DMS153 (cell line): Measurements from ENCODE around the gene RASSF1.
A peak's percentile ranks its signal among the peaks of the same experiment; 100 is the strongest.
"Not testable (repeated sequence)": the region's sequence is repeated elsewhere in the genome, so short reads cannot be mapped to it uniquely, and the experiment has no call there.

Experiments
- DNase-seq: peaks from one replicate; lab custom pipeline; 2025; lab: John Stamatoyannopoulos, UW

RASSF1 gene

DNA sequence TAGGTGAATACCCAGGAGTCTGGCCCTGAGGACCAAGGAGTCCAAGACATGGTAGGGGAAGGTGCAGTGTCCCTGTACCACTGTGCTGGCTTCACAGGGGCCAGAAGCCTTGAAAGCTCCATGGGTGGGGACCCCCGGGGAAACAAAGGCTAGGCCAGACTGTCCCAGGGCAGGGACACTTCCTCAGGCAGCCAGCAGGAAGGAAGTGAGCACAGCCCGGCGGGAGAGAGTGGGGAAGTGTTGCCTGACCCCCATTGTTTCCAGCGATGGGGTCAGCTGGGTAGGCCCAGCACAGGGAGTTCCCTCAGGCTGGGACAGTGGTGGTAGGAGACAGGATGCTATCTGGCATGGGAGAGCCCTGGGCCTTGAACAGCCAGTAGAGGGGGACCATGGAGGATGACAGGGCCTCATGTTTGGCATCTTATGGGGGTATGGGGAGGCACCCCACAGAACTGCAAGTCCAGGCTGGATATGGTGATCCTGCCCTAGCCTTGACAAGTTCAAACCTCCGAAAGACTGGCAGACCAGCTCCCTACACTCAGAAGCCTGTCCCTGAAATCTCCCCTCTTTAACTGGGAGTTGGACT is 16.9 kb downstream of the RASSF1 start:
- DNase-seq, result no peak

DNA sequence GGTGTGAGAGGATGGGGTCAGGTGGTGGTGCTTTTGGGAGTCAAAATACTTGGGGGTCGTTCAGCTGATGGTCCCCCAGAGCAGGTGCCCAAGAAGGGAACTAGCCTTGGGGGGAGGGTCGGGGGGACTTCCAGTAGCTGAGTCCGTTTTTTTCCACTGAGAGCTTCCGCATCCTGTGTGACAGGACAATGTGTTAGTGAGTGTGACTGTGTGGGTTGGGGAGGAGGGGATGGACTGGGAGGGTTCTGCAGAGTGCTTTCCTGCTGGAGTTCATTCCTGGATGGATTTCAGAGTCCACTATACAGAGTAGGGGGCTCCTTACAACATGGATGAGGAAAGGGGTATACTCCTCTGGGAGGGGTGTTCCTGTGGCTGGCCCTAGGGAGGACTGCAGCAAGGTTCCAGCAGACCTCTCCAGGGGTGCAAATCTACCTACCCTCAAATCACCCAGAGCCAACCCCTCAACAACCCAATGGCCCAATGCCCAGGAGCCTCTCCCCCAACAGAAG is 17.5 kb downstream of the RASSF1 start:
- DNase-seq, result no peak

DNA sequence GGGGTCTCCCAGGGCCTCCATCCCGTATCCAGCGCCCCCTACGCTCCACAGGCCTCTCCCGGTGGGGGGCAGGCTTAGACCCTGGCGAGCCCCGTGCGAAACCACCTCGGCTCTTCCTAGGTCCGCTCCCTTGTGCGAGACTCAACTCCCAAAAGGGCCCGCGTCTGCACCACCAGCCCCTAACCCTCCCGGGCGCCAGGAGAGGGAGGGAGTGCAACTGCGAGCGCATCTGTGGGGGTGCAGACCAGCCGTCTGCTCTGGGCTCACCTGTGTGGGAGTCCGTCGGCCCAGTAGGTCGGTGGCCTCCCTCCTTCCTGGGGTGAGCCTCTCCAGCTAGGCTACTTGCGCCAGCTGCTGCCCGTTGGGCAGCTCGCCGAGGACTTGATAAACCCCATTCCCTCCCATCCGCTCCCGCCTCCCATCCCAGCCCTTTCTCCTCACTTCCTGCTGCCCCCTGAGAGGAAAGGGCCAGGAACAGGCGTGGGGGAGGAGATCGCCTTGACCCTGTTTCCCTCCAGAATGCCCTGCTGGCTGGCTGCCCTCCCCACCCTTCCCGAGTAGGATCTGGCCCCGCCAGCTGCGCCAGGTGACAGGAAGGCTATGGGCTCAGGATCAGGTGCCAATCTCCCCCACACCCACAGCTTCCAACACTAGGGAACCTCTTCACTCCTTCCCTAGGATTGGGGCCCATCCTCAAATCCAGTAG is 18.1 kb downstream of the RASSF1 start, which contains the start of gene HYAL2:
Gene HYAL2 (minus strand): TSS at position 360 of the 706 bp plus-strand sequence. CDS start 2,256 bp downstream, outside the sequence.
- peak; percentile 41 for DNase-seq

DNA sequence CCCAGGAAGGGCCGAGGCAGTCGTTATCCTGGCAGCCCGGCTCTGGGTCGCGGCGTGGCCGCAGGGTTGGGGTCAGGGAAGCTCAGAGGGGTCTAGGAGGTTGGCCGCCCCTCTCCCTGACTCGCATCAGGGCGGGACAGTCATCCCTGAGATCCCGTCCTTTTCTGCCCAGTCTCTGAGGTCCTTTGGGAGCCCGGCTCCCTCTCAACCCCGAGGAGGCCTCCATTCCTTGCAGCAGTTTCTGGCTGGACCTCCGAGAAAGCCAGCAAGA is 18.6 kb downstream of the RASSF1 start:
- DNase-seq, result no peak

DNA sequence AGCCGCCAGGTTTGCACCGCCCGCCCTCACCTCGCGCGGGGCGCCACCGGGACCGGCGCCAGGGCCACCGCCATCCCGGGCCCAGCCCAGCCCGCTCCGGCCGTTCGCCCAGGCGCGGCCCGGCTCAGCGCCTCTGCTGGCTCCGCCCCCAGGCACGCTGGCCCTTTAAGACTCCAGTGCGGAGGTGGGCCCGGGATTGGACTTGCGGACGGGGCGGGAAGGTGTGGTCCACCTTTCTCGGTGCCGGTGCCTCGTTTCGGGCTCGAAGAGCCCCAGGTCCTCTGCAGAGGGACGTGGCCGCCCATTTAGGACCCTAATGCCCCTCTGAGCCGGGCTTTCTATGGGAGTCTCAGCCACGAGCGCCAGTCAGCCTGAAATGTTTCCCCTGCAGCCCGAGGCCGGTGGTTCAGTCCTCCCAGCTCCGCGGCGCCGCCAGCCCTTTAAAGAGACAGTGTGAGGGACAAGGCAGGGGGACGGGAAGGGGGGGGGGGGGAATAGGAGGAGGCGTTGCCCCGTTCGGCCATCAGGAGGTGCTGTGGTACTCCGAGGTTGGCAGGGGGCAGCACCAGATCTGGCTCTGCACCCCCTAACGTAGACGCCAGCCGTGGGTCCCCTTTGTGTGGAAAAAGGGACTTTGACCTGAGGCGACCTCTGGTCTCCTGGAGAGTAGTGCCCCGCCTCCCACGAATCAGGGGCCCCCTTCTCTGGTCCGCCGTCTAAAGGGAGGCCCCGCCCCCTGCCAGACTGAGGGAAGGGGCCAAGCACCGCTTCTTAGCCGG is 19.1 kb downstream of the RASSF1 start:
- DNase-seq, result peak; percentile 54

DNA sequence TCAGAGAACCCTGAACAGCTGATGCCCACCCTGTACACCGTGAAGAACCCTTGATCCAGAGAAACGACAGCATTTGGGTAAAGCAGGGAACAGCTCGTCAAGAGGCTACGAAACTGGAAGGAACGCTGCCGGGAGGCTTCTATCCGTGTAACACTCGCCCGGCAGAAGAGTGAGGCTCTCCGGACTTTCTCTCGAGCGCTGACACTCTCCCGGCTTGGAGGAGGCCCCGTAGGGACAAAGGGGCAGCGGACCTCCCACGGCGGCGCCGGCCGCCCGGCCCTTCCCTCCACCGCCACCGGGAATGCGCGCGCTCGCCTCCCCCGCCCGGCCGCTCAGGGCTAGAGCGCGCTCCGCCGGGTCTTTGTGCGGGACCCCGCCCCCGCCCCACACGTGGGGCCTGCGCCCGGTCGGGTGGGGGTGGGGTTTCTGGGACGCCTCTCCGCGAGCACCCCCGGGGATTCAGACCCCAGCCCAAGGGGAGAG is 19.7 kb downstream of the RASSF1 start:
- no peak for DNase-seq

DNA sequence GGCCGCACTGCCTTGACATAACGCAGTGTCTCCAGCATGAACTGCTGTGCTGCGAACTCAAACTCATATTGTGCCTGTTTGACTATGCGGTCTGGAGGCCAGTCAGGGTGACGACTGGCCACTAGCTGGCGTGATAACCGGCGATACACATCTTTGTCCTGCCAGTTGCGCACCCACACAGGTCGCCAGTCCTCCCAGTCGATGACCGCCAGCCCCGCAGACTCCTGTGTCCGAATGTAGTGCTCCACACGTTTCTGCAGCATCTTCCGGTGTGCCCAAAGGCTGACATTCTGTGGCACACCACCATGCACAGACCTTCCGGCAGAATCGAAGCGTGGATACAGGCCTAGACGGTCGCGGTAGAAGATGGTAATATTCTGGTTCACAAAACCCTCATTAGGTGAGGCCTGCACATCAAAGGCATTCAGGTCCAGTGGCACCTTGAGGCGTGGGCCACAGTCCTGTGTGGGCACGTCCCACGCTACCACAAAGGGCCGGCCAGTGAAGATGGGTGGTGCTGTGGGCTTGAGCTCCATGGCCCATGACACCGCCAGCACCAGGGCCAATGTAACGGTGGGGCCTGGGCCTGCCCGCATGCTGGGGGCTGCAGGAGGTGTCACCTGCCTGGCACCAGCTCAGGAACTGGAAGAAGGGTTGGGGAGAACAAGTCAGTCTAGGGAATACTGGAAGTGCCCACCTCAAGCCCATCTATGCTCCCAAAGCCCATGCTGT is 20.6 kb downstream of the RASSF1 start:
- no peak for DNase-seq

DNA sequence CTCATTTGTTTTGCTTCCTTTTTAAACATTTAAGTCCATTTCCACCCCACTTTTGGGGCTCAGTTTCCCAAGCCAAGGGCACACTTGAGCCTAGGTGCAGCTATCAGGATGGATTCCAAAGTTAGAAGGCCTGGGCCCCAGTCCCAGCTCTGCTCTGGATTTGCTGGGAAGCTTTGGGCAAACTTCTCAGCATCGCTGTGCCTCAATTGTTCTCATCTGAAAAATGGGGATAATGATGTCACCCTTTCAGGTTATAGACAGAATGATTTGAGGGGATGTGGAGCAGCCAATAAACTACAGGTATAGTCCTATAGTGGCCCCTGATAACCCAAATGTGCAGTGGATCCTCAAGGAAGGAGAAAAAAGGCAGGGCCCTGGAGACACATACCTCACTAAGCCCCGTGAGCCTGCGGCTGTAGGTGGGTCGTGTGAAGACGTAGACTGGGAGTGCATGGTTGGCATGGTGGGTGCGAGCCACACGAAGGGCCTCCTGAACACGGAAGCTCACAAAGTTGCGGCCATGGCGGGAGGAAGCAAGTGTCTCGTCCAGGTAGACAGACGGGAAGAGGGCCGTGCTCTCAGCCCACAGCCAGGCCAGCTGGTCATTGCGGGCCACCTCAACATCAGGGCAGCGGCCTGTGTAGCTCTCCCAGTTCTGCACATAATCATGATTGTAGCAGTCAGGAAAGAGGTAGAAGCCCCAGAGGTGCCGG is 21.3 kb downstream of the RASSF1 start:
- no peak for DNase-seq

DNA sequence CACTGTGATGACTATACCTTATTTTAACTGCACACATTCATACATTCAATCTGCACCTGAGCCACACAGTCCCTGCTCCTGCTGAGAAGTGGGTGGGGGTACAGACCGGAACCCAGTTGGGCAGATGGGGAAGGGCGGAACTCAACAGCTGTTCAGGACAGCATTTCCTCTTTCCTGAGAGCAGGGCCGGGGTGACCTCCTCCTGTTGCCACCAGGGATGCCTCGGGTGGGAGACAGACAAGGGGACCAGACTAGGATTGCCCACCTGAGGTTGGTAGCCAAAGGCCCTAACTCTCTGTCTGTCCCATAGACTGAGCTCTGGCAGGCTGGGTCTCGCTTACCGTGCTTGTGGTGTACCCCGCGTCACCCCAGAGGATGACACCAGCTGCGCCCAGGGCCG is 22.0 kb downstream of the RASSF1 start:
- DNase-seq, result no peak

DNA sequence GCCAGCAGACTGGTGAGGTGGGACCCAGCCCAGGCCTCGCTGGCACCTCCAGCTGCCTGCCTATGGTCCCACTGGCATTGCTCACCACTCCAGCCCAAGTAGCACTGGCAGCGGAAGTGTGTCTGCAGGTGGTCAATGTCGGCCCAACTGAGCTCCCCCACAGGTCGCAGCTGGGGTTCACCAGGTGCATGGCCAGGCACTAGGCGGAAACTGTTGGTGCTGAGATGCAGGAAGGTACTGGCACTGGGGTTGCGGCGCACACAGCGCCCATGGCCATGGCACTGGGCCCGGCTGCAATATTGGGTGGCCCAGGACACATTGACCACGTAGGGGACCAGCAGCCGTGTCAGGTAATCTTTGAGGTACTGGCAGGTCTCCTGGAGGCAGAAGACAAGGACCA is 22.5 kb downstream of the RASSF1 start:
- DNase-seq, result no peak

DNA sequence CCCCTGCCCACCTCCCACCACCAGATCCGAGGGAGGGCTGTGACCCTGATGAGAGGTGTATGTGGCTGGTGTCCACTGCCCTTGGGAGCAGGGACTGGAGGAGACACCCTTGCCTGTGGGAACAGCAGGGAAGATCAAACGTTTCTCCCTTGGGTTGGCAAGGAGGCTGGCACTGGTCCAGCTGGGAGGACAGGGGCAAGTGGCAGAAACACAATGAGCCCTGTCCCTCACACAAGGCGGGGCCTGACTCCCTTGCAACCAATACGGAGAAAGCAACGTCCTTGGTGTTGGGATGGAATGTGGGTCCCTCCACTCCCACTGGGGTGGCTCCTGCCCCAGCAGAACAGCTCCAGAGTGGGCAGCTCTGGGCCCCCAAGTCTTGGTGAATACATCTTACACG is 23.3 kb downstream of the RASSF1 start:
- DNase-seq, result no peak

DNA sequence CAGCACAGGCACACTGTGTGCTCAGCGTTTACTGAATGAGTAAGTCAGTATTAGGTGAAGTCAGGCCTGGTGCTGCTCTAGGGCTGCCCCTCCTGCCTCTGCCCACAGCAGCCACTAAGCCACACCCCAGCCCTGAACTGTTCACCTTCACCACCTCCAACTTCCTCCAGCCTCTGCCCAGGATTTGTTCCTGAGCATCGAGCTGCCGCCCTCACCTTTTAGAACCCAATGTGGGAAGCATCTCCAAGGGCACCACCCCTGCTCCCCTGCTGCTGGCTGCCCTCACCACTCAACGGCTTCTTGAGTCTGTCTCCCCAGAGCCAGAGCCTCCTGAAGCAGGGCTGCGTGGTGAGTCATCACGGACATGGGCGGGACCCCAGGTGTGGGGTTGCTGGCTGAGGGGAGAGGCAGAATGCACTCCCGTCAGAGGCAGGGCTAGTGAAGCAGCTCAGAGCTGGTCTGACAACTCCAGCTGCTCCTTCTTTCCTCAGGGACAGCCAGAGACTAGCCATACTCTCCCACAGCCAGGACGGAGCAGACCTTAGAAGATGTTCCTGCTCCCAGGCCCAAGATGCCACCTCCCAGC is 23.9 kb downstream of the RASSF1 start:
- no peak for DNase-seq

DNA sequence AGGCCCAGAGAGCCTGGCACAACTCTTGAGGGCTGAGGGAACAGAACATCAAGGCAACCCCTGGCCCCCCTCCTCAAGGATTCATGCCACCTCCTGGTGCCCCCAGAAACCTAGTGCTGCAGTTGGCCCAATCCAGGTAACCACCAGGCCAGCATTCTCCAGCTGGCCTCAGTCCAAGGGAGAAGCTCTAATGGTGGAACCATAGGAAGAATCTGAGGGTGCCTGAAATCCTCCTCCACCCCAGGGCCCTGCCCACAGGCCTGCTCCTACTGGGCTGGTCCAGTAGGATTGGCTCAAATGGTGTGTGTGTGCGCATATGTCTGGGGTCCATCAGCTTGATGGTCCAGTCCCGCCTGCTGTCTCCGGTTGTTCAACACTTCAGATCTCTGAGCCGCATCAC is 25.8 kb downstream of the RASSF1 start:
- no peak for DNase-seq

DNA sequence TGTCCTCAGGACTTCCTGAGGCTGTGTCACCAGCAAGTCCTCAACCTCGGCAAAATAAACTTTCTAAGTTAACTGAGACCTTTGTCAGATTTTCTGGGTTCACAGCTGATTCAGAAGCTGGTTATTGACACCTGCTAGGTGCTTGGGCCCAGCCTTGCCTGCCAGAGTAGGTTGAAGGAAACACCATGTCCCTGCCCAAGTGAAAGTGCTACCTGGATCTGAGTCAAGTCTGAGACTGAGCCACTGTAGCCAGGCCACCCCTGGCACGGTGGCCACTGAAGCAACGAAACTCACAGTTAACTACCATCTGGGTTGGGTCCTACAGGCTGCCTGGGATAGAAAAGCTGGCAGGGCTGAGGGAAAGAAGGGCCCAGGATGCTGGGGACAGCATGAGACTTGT is 26.3 kb downstream of the RASSF1 start:
- no peak for DNase-seq

DNA sequence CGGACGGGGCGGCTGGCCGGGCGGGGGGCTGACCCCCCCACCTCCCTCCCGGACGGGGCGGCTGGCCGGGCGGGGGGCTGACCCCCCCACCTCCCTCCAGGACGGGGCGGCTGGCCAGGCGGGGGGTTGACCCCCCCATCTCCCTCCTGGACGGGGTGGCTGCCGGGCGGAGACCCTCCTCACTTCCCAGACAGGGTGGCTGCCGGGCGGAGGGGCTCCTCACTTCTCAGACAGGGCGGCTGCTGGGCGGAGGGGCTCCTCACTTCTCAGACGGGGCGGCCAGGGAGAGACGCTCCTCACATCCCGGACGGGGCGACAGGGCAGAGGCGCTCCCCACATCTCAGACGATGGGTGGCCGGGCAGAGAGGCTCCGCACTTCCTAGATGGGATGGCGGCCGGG is 28.6 kb downstream of the RASSF1 start:
- DNase-seq, result not testable (repeated sequence)

DNA sequence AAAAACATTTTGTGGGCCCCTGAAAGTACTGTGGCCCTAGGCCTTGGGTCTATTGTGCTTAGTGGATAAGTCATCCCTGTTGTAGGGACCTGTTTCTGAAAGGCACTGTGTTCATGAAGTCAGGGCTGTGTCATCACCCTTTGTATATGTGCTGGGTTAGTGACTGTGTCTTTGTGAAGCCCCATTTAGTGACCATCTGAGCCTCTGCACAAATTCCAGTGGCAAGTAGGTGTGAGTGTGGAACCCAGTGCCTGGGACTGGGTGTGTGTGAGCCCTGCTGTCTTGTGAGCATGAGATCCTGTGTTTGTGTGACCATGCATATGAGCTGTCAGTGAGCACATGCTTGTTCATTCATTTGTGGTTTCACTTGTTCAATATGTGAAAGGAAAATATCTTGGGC is 36.0 kb downstream of the RASSF1 start:
- no peak for DNase-seq

DNA sequence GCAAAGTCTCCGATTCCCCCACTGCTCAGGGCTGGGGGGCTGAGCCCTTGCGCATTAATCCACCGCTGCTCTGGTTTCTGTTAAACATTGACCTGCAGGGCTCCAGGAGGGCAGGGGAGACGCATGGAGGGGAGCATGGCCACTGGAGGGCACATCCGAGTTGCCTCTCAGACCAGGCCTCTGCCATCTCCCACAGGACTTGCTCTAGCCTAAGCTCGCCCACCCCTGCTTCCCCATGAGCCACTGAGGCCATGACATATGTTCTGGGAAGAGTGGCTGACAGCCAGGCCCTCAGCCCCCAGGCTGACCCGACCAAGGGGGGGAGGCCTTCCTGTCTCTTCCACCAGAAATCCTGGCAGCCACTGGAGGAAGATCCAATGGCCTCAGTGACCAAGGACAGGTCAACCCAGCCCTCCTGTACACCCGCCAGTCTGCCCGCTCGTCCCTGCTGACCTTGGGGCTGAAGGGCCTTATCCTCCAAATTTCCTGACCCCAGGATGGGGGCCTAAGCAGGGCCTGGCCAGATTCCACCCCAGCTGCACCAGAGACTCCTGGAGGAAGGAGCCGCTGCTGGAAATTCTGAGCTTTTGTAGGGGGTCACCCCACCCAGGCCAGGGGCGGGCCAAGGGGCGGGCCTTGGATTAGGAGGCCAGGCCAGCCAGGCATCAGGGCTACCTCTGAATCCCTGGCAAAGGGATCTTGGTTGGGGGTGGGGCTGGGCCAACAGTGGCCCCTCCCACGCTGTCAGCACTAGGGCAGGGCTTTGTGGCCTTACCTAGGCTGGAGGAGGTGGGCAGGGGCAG is 37.4 kb downstream of the RASSF1 start, which contains the start of gene HYAL1:
Gene HYAL1 (minus strand): TSS at position 562 of the 803 bp plus-strand sequence. CDS start 618 bp downstream, outside the sequence.
- DNase-seq, result no peak

DNA sequence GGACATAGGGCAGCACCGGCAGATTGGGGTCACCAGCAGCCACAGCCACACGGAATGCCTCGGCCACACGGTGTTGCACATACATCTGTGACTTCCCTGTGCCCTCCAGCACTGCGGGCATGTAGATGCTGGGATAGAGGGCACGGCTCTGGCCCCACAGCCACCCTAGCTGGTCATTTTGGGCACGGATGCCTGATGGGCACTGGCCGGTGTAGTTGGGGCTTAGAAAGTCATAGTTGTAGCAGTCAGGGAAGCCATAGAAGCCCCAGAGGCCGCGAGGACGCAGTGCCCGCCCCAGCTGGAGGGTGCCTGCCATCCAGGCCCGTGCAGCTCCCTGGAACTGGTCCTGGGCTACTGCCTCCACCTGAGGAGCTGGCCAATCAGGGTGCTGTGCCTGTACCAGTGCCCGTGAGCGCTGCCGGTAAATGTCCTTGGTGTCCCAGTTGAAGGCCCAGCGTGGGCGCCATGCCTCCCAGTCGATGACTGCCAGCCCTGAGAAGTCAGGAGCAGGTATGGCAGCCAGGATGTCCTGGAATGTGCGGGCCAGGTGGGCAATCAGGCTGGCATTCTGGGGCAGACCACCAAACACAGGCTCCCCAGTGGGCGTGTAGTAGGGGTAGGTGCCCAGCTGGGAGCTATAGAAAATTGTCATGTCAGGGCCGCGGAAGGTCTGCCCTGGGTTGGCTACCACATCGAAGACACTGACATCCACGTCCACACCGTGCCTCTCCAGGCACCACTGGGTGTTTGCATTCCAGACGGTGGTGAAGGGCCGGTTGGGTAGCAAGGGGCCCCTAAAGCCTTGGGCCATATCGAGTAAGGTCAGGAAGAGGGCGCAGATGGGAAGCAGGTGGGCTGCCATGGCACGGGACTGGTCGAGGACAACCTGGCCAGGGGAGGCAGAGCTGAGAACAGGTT is 38.3 kb downstream of the RASSF1 start:
- no peak for DNase-seq

DNA sequence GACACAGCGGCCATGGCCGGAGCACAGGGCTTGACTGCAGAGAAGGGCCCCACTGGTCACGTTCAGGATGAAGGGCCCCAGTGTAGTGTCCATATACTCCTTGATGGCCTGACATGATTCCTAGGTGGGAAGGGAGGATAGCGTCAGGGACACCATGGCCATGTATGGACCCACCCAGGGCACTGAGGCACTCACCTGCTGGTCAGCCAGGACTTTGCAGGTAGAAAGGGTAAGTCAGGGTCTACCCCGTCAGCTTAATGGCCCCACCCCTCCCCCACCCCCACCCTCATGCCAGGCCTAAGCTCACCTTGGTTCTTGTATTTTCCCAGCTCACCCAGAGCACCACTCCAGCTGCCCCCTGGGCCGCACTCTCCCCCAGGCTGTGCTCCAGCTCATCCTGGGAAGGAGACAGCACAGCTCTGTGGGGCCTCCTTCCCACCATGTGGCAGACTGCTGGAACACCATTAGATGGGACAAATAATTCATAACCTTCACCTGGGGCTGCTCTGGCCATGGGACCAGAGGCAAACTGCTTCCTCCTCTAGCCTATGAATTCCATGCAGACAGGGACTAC is 39.9 kb downstream of the RASSF1 start:
- DNase-seq, result no peak
